HG03280 (cell line): ENCODE data around the gene SEMA3E.

Experiments used
- ATAC-seq: cut with Tn5 transposase; IDR thresholded peaks from one replicate; pipeline ENCODE4 v1.9.1; 2021; ENCODE audit warnings: mild to moderate bottlenecking, moderate library complexity; ENCODE audit not compliant: unreplicated experiment

The SEMA3E gene

GRCh38 chr7:83366629-83367028, 282.3 kb downstream of the SEMA3E start:
- ATAC-seq: no peak

- ATAC-seq: no peak
Observed at GRCh38 chr7:83365746-83366145, 283.2 kb downstream of the SEMA3E start.

- ATAC-seq: no peak
Observed at GRCh38 chr7:83362871-83363550, 285.9 kb downstream of the SEMA3E start.

- no peak for ATAC-seq
Observed at GRCh38 chr7:83359108-83359507, 289.8 kb downstream of the SEMA3E start.

GRCh38 chr7:83355143-83355542, 293.8 kb downstream of the SEMA3E start:
- no peak for ATAC-seq

GRCh38 chr7:83347945-83348444, 300.9 kb downstream of the SEMA3E start:
- ATAC-seq: no peak

GRCh38 chr7:83339907-83340306, 309.0 kb downstream of the SEMA3E start:
- ATAC-seq: no peak

- ATAC-seq: no peak
Observed at GRCh38 chr7:83338277-83338950, 310.5 kb downstream of the SEMA3E start.

GRCh38 chr7:83337050-83337449, 311.9 kb downstream of the SEMA3E start:
- ATAC-seq: no peak

- no peak for ATAC-seq
Observed at GRCh38 chr7:83326223-83326622, 322.7 kb downstream of the SEMA3E start.

GRCh38 chr7:83325083-83325482, 323.9 kb downstream of the SEMA3E start:
- ATAC-seq: no peak

GRCh38 chr7:83324596-83324995, 324.3 kb downstream of the SEMA3E start:
- no peak for ATAC-seq

GRCh38 chr7:83321011-83321410, 327.9 kb downstream of the SEMA3E start:
- ATAC-seq: no peak

- ATAC-seq: no peak
Observed at GRCh38 chr7:83313931-83314330, 335.0 kb downstream of the SEMA3E start.
